Measurements from ENCODE around the gene TEAD1. TPM values are rescaled to one million over a fixed set of nuclear protein-coding genes. Genes with fewer than 3 reads are reported as not detected.
A peak's percentile ranks its signal among the peaks of the same experiment; 100 is the strongest.

Gene TEAD1
- total RNA-seq, 1 donor from 2014 or later: 154 TPM

DNA sequence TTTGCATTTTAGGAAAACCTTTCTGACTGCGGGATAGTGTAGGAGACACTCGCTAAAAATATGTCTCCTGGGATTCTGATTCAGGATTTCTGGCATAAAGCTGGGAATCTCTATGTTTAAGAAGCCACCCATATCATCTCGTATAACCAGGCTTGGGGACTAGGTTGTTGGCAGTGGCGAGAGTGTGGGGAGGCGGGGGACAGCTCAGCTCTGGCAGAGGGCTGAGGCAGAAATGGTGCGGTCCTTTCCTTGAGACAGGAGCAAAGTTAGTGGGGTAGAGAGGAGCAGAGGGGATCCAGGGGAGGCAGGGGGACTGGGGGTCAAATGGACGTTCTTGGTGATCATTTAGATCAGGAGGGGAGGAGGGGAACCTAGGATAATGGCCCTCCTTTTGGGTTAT, 74.3 kb downstream of the TEAD1 start:
- Mint-ChIP-seq H3K9me3 (ENCODE audit: unreplicated experiment) (no peaks in the 10 kb centered on the region), H3K4me3 (ENCODE audit: unreplicated experiment) (no peak overlapping the region), H3K27me3 (ENCODE audit: unreplicated experiment) (no peaks in the 10 kb centered on the region), H3K36me3 (ENCODE audit: unreplicated experiment) (peaks cover 3% of the 10 kb centered on the region), H3K27ac (ENCODE audit: unreplicated experiment) (no peak overlapping the region), H3K4me1 (ENCODE audit: unreplicated experiment) (peaks cover 54% of the 10 kb centered on the region)
- DNase-seq (ENCODE audit: extremely low spot score, unreplicated experiment): no peak
- TF ChIP-seq CTCF (IDR thresholded peaks at IDR 0.05): no peak

GRCh38 chr11:12749442-12749841, 75.2 kb downstream of the TEAD1 start:
- H3K9me3 Mint-ChIP-seq (ENCODE audit: unreplicated experiment): no peaks in the 10 kb centered on the region
- TF ChIP-seq CTCF (IDR thresholded peaks at IDR 0.05): no peak
- H3K36me3 Mint-ChIP-seq (ENCODE audit: unreplicated experiment): peaks cover 3% of the 10 kb centered on the region
- no peak overlapping the region for H3K4me3 Mint-ChIP-seq (ENCODE audit: unreplicated experiment)
- DNase-seq (ENCODE audit: extremely low spot score, unreplicated experiment): no peak
- no peaks in the 10 kb centered on the region for H3K27me3 Mint-ChIP-seq (ENCODE audit: unreplicated experiment)
- no peak overlapping the region for H3K27ac Mint-ChIP-seq (ENCODE audit: unreplicated experiment)
- H3K4me1 Mint-ChIP-seq (ENCODE audit: unreplicated experiment): peaks cover 55% of the 10 kb centered on the region

- Mint-ChIP-seq H3K4me3 (ENCODE audit: unreplicated experiment) (no peak overlapping the region), H3K27me3 (ENCODE audit: unreplicated experiment) (no peaks in the 10 kb centered on the region), H3K36me3 (ENCODE audit: unreplicated experiment) (peaks cover 3% of the 10 kb centered on the region), H3K4me1 (ENCODE audit: unreplicated experiment) (peaks cover 53% of the 10 kb centered on the region), H3K27ac (ENCODE audit: unreplicated experiment) (no peak overlapping the region), H3K9me3 (ENCODE audit: unreplicated experiment) (no peaks in the 10 kb centered on the region)
- no peak for TF ChIP-seq CTCF (IDR thresholded peaks at IDR 0.05)
- no peak for DNase-seq (ENCODE audit: extremely low spot score, unreplicated experiment)
Measured at GRCh38 chr11:12750181-12750580, 76.0 kb downstream of the TEAD1 start.

DNA sequence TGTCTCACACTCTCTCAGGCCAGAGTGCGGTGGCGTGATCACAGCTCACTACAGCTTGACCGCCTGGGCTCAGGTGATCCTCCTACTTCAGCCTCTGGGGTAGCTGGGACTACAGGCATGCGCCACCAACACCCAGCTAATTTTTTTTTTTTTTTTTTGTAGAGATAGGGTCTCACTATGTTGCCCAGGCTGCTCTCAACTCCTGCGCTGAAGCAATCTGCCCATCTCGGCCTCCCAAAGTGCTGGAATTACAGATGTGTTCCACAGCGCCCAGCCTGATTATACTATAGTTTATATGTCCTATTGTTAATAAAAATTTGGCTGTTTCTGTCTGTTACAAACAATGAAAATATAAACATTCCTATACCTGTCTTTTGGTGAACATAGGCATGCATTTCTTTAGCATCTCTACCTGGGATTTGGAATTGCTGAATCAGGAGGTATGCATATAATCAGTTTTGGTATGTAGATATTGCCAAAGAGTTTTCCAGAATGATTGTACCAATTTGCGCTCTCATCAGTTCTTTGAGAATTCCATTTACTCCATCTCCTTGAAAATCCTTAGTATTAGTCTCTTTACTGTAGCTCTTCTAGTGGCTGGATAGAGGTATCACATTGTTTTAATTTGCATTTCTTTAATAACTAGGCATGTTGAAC, 78.8 kb downstream of the TEAD1 start:
- Mint-ChIP-seq H3K4me1 (ENCODE audit: unreplicated experiment) (peaks cover 43% of the 10 kb centered on the region), H3K27ac (ENCODE audit: unreplicated experiment) (no peak overlapping the region), H3K4me3 (ENCODE audit: unreplicated experiment) (no peak overlapping the region), H3K27me3 (ENCODE audit: unreplicated experiment) (no peaks in the 10 kb centered on the region), H3K36me3 (ENCODE audit: unreplicated experiment) (peaks cover 3% of the 10 kb centered on the region), H3K9me3 (ENCODE audit: unreplicated experiment) (no peaks in the 10 kb centered on the region)
- peak; percentile 20 for TF ChIP-seq CTCF (IDR thresholded peaks at IDR 0.05)
- DNase-seq (ENCODE audit: extremely low spot score, unreplicated experiment): no peak

- peaks cover 3% of the 10 kb centered on the region for H3K36me3 Mint-ChIP-seq (ENCODE audit: unreplicated experiment)
- no peak for DNase-seq (ENCODE audit: extremely low spot score, unreplicated experiment)
- no peak for TF ChIP-seq CTCF (IDR thresholded peaks at IDR 0.05)
- no peaks in the 10 kb centered on the region for H3K27me3 Mint-ChIP-seq (ENCODE audit: unreplicated experiment)
- no peak overlapping the region for H3K4me3 Mint-ChIP-seq (ENCODE audit: unreplicated experiment)
- no peak overlapping the region for H3K27ac Mint-ChIP-seq (ENCODE audit: unreplicated experiment)
- H3K9me3 Mint-ChIP-seq (ENCODE audit: unreplicated experiment): no peaks in the 10 kb centered on the region
- peaks cover 40% of the 10 kb centered on the region for H3K4me1 Mint-ChIP-seq (ENCODE audit: unreplicated experiment)
Measured at GRCh38 chr11:12754021-12754420, 79.8 kb downstream of the TEAD1 start.
